Lung (tissue), 12 donors: ENCODE data around the gene UNC50. TPM values are rescaled to one million over a fixed set of nuclear protein-coding genes. Genes with fewer than 3 reads are reported as not detected.

ENCODE experiments used
- ATAC-seq: fragments of 200-7000 bp; cut with Tn5 transposase; one replicate; pipeline ENCODE4 v1.9.1; 2020; ENCODE audit warnings: moderate number of reproducible peaks; ENCODE audit not compliant: insufficient read depth, low FRiP score
- DNase-seq, 3 donors: peaks; one replicate each; pipeline ENCODE4 v3.0.0-alpha.2; 2013 to 2017
- H3K27ac ChIP-seq, 2 donors: one replicate each; pipeline ENCODE4 v1.5.1; 2013; ENCODE audit warnings: mild to moderate bottlenecking in 2 of 2, moderate library complexity in 2 of 2, control low read depth in 1 of 2, inconsistent platforms in 1 of 2, low read depth in 1 of 2, low read length in 1 of 2
- H3K27me3 ChIP-seq, 3 donors: one replicate each; pipeline ENCODE4 v1.5.1; 2013; ENCODE audit warnings: low read length in 2 of 3; ENCODE audit not compliant: control insufficient read depth in 3 of 3, insufficient read depth in 3 of 3
- H3K36me3 ChIP-seq, 4 donors: one replicate each; pipeline ENCODE4 v1.5.1; 2013; ENCODE audit warnings: low read length in 4 of 4, mild to moderate bottlenecking in 1 of 4, moderate library complexity in 1 of 4; ENCODE audit not compliant: control insufficient read depth in 4 of 4, insufficient read depth in 4 of 4
- H3K4me1 ChIP-seq, 5 donors: one replicate each; pipeline ENCODE4 v1.5.1; 2013; ENCODE audit warnings: low read length in 5 of 5, mild to moderate bottlenecking in 2 of 5, moderate library complexity in 1 of 5; ENCODE audit not compliant: control insufficient read depth in 5 of 5, insufficient read depth in 5 of 5
- H3K4me3 ChIP-seq: one replicate; pipeline ENCODE4 v1.5.1; 2013; ENCODE audit warnings: mild to moderate bottlenecking, control low read depth, moderate library complexity
- H3K9ac ChIP-seq, 2 donors: one replicate each; pipeline ENCODE4 v1.5.1; 2013; ENCODE audit warnings: low read length in 2 of 2, control low read depth in 1 of 2; ENCODE audit not compliant: insufficient read depth in 1 of 2
- H3K9me3 ChIP-seq, 4 donors: one replicate each; pipeline ENCODE4 v1.5.1; 2013; ENCODE audit warnings: low read length in 3 of 4, mild to moderate bottlenecking in 1 of 4, moderate library complexity in 1 of 4; ENCODE audit not compliant: control insufficient read depth in 4 of 4, insufficient read depth in 3 of 4
- WGBS, 2 donors: extraction: QIAGEN DNeasy Blood & Tissue Kit; methylation state at CpG; one replicate each; pipeline ENCODE4 v1.1.7; 2013; 5-methylcytosine and 5-hydroxymethylcytosine counted together
- polyA plus RNA-seq, 2 donors: library from polyadenylated mRNA; stranded (reverse); fragments of 200-250 nt; gene quantifications; one replicate each; pipeline ENCODE4 v1.2.1, GENCODE V29; 2013
- total RNA-seq, 2 donors: library from RNA; depleted of rRNA in 1 of 2; stranded (reverse); fragments of >200 nt in 1 of 2; gene quantifications; one replicate each; pipeline ENCODE4 v1.2.1, GENCODE V29; 2014 to 2021
- TF ChIP-seq, protein P1 (sequence below): IDR thresholded peaks from 2 replicates; pipeline ENCODE4 v1.5.1; 2012; ENCODE audit warnings: mild to moderate bottlenecking; ENCODE audit errors: control extremely low read depth, extremely low read depth
- donor health status: control.
- donor health status: control.
- donor health status: Bipolar disorder and iron deficiency.
- donor health status: healthy.
- donor health status: DM: yes; HTN: yes; CAD: no.

Gene UNC50
- total and polyA plus RNA-seq, 4 donors: 36.4 to 54.7 (median 43.7) TPM

DNA sequence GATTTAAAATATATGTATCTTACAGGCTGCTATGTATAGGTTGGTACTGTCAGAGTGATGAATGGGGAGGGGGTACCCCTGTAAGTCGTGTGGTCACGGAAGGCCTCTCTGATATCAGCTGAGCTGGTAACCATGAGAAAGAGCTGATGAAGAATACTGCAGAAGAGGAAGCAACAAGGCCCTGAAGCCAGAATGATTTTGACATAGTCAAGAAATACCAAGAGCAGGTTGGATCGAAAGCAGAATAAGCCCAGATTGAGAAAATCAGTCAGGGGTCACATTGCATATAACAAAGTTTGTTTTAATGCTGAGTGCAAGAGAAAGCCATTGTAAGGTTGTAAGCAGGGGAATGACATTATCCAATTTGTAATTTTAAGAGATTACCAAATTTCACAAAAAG, 57.3 kb downstream of the UNC50 start:
- Histone ChIP-seq H3K4me1 (no peaks in the 10 kb centered on the region), H3K36me3 (peaks cover 0 to 4% (median 2%) of the 10 kb centered on the region in 4 donors), H3K4me3 (no peak overlapping the region), H3K27me3 (no peaks in the 10 kb centered on the region), H3K9me3 (no peaks in the 10 kb centered on the region), H3K9ac (no peak overlapping the region), H3K27ac (no peak overlapping the region)
- ATAC-seq (no peak), DNase-seq (no peak)
- TF ChIP-seq, protein P1, sequence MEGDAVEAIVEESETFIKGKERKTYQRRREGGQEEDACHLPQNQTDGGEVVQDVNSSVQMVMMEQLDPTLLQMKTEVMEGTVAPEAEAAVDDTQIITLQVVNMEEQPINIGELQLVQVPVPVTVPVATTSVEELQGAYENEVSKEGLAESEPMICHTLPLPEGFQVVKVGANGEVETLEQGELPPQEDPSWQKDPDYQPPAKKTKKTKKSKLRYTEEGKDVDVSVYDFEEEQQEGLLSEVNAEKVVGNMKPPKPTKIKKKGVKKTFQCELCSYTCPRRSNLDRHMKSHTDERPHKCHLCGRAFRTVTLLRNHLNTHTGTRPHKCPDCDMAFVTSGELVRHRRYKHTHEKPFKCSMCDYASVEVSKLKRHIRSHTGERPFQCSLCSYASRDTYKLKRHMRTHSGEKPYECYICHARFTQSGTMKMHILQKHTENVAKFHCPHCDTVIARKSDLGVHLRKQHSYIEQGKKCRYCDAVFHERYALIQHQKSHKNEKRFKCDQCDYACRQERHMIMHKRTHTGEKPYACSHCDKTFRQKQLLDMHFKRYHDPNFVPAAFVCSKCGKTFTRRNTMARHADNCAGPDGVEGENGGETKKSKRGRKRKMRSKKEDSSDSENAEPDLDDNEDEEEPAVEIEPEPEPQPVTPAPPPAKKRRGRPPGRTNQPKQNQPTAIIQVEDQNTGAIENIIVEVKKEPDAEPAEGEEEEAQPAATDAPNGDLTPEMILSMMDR: no peak
- 63 to 81% methylated on average over 3 of the region's 3 CpGs for WGBS, 2 donors

Other genes starting within 250 kb of the UNC50 start
- 10 to 100 TPM; 28.8 to 43.3 TPM for gene INPP4A, start 163.7 kb upstream of the UNC50 start, total RNA-seq
- 10 to 100 TPM in 1 of 2 donors, 1 to 10 TPM in 1; 8.0 to 10.9 TPM for gene INPP4A, start 163.7 kb upstream of the UNC50 start, polyA plus RNA-seq
- 10 to 100 TPM; 27.7 to 49.5 TPM for gene COA5, start 77 bp upstream of the UNC50 start, total RNA-seq
- gene COA5, start 77 bp upstream of the UNC50 start, polyA plus RNA-seq: 10 to 100 TPM; 20.2 to 60.7 TPM
- 10 to 100 TPM; 40.2 to 43.7 TPM for gene MGAT4A, start 122.5 kb downstream of the UNC50 start, total RNA-seq
- 10 to 100 TPM; 16.1 to 23.5 TPM for gene MGAT4A, start 122.5 kb downstream of the UNC50 start, polyA plus RNA-seq